ENCODE data around the gene MAP3K4.

The MAP3K4 gene

GRCh38 chr6:161127071-161127740 lies 135.6 kb downstream of the MAP3K4 start:
- DNase-seq (ENCODE audit: low spot score): no peak

- DNase-seq (ENCODE audit: low spot score): no peak
Measured at GRCh38 chr6:161128230-161128629, 136.7 kb downstream of the MAP3K4 start.

- DNase-seq (ENCODE audit: low spot score): no peak
Measured at GRCh38 chr6:161128680-161129196, 137.2 kb downstream of the MAP3K4 start.

GRCh38 chr6:161130541-161130940 lies 139.0 kb downstream of the MAP3K4 start:
- no peak for DNase-seq (ENCODE audit: low spot score)

- no peak for DNase-seq (ENCODE audit: low spot score)
Measured at GRCh38 chr6:161130967-161131766, 139.6 kb downstream of the MAP3K4 start.

- no peak for DNase-seq (ENCODE audit: low spot score)
Measured at GRCh38 chr6:161132384-161132783, 140.8 kb downstream of the MAP3K4 start.

GRCh38 chr6:161133963-161134362 lies 142.4 kb downstream of the MAP3K4 start:
- DNase-seq (ENCODE audit: low spot score): no peak

- DNase-seq (ENCODE audit: low spot score): no peak
Measured at GRCh38 chr6:161134550-161135298, 143.2 kb downstream of the MAP3K4 start.

GRCh38 chr6:161135695-161136591 lies 144.4 kb downstream of the MAP3K4 start:
- DNase-seq (ENCODE audit: low spot score): no peak

- DNase-seq (ENCODE audit: low spot score): no peak
Measured at GRCh38 chr6:161136655-161137054, 145.1 kb downstream of the MAP3K4 start.

- no peak for DNase-seq (ENCODE audit: low spot score)
Measured at GRCh38 chr6:161137320-161137719, 145.8 kb downstream of the MAP3K4 start.

- no peak for DNase-seq (ENCODE audit: low spot score)
Measured at GRCh38 chr6:161137839-161138542, 146.4 kb downstream of the MAP3K4 start.

- no peak for DNase-seq (ENCODE audit: low spot score)
Measured at GRCh38 chr6:161138543-161139303, 147.2 kb downstream of the MAP3K4 start.

GRCh38 chr6:161139304-161139765 lies 147.8 kb downstream of the MAP3K4 start:
- no peak for DNase-seq (ENCODE audit: low spot score)

GRCh38 chr6:161139766-161140553 lies 148.4 kb downstream of the MAP3K4 start:
- no peak for DNase-seq (ENCODE audit: low spot score)

- no peak for DNase-seq (ENCODE audit: low spot score)
Measured at GRCh38 chr6:161140554-161140875, 148.9 kb downstream of the MAP3K4 start.

- no peak for DNase-seq (ENCODE audit: low spot score)
Measured at GRCh38 chr6:161141173-161141572, 149.6 kb downstream of the MAP3K4 start.

- no peak for DNase-seq (ENCODE audit: low spot score)
Measured at GRCh38 chr6:161142957-161143296, 151.4 kb downstream of the MAP3K4 start.

GRCh38 chr6:161143663-161144430 lies 152.3 kb downstream of the MAP3K4 start:
- no peak for DNase-seq (ENCODE audit: low spot score)
